Activated CD8-positive, alpha-beta memory T cell treated with anti-CD3 and anti-CD28 coated beads for 24 hours (primary cell): ENCODE results near the gene DDRGK1.
A peak's percentile ranks its signal among the peaks of the same experiment; 100 is the strongest.
"Not testable (repeated sequence)": the region's sequence is repeated elsewhere in the genome, so short reads cannot be mapped to it uniquely, and the experiment has no call there.

Source experiments
- DNase-seq: peaks from one replicate; pipeline ENCODE4 v3.0.0-alpha.2; 2020

Gene DDRGK1

DNA sequence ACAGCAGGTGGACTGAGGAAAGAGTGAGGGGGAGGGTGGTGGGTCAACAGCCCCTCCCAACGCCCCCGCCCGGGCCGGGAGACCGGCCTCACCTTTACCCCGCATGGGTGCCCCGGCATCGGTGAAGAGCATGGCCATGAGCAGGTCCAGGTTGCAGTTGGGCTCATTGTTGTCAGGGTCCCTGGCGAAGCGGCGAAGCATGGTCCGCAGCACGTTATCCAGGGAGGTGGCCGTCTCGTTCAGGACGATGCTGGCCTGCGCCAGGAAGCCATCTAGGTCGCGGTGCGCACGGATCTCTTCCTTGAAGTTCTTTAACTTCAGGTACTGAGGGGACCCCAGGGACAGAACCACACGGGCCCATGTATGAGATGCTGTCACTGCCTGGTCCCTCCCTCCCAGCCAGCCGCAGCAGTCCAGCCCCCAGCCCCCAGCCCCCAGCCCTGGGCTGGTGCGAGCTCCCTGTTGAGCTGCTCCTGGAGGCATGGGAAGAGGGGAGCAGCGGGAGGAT, 29.6 kb upstream of the DDRGK1 start:
- no peak for DNase-seq

GRCh38 chr20:3233131-3233990, 28.9 kb upstream of the DDRGK1 start:
- no peak for DNase-seq

DNA sequence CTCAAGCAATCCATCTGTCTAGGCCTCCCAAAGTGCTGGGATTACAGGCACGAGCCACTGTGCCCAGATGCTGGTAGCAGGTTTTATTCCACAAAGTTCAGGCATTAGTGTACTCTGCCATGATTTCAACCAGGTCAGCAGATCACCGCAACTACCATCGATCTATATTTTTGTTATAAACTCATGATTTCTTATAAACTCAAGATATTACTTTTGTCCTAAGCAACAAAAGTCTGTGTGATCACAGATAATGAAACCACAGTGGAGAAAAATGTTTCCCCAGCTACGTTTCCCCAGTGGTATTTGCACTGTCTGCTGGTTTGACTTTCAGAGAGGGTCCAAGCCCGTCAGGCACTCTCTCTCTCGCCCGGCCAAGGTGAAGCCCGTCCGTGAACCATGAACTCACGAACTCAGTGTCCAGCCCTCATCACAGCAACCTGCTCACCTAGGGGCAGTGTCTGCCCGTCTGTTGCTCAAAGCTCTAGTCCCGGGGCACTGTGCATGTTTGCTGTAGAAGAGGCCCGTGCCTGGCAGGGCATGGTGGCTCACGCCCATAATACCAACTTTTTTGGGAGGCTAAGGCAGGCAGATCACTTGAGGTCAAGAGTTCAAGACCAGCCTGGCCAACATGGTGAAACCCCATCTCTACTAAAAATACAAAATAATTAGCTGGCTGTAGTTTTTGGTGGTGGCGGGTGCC, 27.6 kb upstream of the DDRGK1 start:
- no peak for DNase-seq

DNA sequence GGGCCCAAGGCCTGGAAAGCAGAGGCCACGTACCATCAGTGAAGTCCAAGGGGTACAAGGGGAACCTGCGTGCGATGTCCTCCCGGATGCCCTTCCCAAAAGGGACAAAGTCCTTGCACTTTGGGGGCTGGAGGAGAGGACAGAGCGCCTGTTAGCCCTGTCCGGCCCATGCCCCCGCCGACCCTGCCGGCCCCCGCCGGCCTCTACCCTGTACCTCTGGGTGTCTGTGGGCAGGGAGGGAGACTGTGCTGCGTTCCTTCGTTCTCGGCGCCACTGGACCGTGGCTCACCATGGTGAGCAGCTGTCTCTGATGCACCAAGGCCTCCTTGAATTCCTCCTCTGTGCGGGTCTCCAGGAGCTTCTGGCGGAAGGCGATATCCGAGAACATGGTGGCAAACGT, 26.6 kb upstream of the DDRGK1 start:
- DNase-seq, result no peak

DNA sequence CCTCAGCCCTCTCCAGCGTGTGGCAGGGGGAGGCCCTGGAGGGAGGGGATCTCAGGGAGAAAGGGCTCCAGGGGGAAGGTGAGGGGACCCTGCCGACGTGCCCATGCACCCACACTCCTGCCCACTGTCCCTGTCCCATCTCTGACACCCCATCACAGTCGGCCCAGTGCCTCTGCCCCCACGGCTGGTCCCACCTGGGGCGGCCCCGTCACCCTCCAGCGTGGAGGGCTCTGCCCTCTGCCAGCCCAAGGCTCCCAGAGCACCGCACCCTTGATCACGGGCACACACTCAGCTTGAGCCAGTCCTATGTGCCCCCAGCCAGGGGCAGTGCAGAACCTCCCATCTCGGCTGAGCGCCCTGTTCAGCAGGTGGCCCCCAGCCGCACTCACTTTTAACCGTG, 25.3 kb upstream of the DDRGK1 start:
- DNase-seq, result no peak

DNA sequence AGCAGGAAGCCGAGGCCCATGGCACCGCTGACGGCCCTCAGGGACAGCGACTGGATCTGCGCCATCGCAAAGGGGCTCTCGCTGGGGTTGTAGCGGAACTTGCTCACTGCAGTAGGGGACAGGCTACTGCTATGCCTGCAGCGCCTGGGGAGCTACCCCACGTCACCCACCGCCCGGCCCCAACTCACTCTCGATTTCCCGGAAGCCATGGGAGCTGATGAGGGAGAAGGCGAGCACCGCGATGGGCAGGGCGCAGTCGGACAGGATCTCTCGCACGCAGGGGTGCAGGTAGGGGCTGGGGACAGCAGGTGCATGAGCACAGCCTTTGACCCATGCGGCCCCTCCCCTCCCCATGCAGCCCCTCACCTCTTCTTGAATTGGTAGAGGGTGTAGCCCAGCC, 24.7 kb upstream of the DDRGK1 start:
- DNase-seq, result no peak

GRCh38 chr20:3228750-3229032, 24.2 kb upstream of the DDRGK1 start:
- no peak for DNase-seq

GRCh38 chr20:3227936-3228749, 23.7 kb upstream of the DDRGK1 start:
- no peak for DNase-seq

- no peak for DNase-seq
Measured at GRCh38 chr20:3227506-3227905, 23.0 kb upstream of the DDRGK1 start.

- no peak for DNase-seq
Measured at GRCh38 chr20:3226864-3227263, 22.4 kb upstream of the DDRGK1 start.

DNA sequence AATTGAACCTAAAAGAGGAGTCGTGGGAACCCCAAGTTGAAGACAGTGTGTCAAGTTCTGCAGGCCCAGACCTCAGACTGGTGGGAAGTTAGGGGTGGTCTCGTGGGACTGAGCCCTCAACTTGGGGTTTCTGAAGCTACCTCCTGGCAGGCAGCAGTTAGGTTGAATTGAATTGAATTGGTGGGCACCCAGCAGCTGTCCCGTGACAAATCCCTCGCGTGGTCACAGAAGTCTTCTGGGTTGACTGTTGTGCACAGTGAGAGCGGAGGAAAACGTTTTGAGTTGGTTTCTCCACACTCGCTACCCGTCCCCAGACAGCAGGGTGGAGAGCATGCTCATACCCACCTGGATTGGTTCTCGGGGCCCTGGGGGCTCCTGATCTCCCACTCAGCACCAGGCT, 21.6 kb upstream of the DDRGK1 start:
- no peak for DNase-seq

DNA sequence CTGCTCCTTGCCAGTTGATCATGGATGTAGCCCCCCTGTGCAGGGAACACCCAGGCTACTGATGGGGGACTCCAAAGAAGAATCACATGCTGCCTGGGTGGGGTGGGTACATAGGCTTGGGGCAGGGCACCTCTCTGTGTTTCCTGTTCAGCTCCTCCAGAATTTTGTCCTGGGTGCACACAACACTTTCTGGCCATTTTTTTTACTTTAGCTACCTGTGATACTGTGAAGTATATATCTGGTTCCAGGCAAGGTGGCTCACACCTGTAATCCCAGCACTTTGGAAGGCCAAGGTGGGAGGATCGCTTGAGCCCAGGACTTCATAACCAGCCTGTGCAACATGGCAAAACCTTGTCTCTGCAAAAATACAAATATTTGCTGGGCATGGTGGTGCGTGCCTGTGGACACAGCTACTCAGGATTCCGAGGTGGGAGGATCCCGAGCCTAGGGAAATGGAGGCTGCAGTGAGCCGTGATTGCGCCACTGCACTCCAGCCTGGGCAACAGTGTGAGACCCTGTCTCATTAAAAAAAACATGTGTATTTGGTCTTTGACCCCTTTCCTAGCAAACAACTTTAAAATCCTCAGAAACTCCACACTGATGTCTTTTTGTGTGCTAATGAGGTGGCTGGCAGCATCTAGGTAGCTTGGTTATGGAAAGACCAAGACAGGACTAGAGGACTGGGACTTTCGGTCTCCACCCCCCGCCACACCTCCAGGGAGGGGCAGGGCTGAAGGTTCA, 20.4 kb upstream of the DDRGK1 start:
- no peak for DNase-seq

- DNase-seq, result no peak
Measured at GRCh38 chr20:3223994-3224680, 19.7 kb upstream of the DDRGK1 start.

DNA sequence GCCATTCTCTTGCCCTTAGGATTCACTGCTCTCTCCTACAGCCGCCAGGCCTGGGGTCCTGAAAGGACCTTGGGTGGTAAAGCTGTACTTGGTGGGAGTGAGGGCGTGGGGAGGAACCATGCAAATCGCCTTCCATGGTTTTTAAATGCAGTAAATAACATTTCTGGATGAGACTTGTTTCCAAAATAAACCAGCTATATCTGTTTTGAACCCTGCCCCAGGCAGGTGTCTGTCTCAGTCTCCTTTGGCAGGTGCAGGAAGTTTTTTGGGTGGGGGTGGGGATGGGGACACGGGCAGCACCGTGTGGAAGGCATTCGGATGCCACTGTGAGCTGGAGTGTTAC, 19.1 kb upstream of the DDRGK1 start:
- no peak for DNase-seq

GRCh38 chr20:3222635-3223600, 18.4 kb upstream of the DDRGK1 start:
- DNase-seq, result no peak

GRCh38 chr20:3221398-3222226, 17.1 kb upstream of the DDRGK1 start:
- no peak for DNase-seq

DNA sequence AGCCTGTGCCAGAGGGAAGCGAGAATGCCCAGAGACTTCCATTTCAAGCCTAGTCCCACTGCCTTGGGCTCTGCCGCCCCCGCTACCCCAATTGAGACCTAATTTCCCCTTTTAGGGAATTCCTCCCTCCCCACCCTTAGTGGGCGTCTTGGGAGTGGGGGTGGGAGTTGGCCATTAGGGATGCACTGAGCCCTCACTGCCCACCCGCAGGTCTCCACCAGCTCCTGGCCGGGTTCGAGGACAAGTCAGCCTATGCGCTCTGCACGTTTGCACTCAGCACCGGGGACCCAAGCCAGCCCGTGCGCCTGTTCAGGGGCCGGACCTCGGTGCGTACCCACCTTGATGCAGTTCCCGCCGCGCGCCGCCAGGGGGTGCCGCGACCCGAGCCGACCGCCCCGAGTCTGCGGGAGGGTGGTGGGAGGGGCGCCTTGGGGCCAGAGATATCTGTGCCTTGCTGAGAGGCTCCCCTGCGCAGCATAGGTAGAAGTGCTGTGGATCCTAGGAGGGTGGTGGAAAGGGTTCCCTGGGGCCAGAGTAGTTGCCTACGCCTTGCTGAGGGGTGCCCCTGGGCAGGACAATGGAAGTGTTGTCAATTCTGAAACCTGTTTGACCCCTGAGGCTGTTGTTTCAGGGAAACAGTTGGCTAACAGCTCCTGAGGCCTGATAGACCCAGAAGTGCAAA, 14.0 kb upstream of the DDRGK1 start:
- DNase-seq, result peak; percentile 93

DNA sequence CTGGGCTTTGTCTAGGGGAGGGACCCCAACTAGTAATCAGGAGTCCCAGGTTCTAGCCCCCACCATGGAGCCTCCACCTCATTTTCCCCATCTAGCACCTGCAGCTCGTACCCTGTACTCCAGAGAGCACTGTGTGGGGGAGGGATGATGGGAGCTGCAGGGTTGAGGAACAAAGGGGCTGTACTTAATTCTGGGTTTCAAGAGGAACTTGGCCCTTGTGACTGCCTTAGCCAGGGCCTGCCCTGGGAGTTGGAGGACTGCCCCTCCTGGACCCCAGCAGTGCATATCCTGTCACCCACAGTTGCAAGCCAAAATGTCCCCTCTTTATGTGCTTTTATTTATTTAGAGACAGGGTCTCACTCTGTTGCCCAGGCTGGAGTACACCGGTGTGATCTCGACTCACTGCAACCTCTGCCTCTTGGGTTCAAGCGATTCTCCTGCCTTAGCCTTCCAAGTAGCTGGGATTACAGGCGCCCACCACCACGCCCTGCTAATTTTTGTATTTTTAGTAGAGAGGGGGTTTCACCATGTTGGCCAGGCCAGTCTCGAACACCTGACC, 11.0 kb upstream of the DDRGK1 start:
- not testable (repeated sequence) for DNase-seq

- no peak for DNase-seq
Measured at GRCh38 chr20:3213226-3213625, 8.7 kb upstream of the DDRGK1 start.
